Fibroblast of skin of scalp (primary cell): ENCODE data around the gene LRRC17. TPM values are rescaled to one million over a fixed set of nuclear protein-coding genes. Genes with fewer than 3 reads are reported as not detected.
A peak's percentile ranks its signal among the peaks of the same experiment; 100 is the strongest.

Source experiments
- DNase-seq: peaks from one replicate; pipeline ENCODE4 v3.0.0-alpha.2; 2013
- polyA plus RNA-seq, 2 experiments: library from polyadenylated mRNA; unstranded; fragments of 120-200 nt; gene quantifications; one replicate each; pipeline ENCODE4 v1.2.1, GENCODE V29; 2013; ENCODE audit not compliant: insufficient read length in 2 of 2

The LRRC17 gene, protein sequence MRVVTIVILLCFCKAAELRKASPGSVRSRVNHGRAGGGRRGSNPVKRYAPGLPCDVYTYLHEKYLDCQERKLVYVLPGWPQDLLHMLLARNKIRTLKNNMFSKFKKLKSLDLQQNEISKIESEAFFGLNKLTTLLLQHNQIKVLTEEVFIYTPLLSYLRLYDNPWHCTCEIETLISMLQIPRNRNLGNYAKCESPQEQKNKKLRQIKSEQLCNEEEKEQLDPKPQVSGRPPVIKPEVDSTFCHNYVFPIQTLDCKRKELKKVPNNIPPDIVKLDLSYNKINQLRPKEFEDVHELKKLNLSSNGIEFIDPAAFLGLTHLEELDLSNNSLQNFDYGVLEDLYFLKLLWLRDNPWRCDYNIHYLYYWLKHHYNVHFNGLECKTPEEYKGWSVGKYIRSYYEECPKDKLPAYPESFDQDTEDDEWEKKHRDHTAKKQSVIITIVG
- 8.9 TPM for polyA plus RNA-seq (2013, experiment 1 of 2; ENCODE audit: insufficient read length)
- 10.4 TPM for polyA plus RNA-seq (2013, experiment 2 of 2; ENCODE audit: insufficient read length)

DNA sequence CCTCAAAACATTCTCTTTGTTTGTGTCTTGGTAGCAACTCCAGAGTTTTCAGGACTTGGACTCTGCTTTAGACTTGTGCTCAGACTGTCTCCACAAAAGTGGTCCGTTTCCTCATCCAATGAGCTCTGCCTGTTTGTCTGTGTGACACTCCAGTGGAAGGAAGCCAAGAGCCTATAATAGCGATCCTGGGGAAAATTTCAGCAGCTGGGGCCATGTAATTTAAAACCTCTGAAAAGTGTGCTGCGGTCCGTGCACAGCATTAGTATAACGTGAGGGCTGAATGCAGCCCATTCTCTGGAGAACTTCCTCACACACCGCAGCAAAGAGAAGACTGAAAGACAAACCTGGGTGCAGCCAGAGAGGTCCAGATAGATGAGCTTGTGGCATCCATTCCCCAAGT lies at the start of gene LRRC17:
Gene LRRC17 (plus strand): TSS at position 259 of the 400 bp plus-strand sequence. CDS start 20,914 bp downstream, outside the sequence.
- DNase-seq, result peak; percentile 82

DNA sequence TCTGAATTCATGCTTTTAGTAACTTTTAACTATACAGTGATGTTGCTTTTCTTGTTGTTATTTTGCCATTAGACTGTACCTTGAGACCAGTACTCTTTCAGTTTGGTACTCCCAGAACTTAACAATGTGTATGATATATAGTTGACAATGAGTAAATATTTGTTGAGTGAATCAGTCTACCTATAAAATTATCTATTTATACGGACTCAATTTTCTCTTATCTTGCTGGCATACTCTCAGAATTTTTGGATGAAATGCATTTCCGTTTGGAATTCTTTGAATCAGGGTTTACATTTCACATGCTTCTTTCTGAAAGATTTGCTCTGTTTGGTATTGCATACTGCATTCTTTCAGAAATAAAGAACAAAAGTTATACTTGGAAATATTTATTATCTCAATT lies 47.8 kb upstream of the LRRC17 start:
- DNase-seq, result no peak

DNA sequence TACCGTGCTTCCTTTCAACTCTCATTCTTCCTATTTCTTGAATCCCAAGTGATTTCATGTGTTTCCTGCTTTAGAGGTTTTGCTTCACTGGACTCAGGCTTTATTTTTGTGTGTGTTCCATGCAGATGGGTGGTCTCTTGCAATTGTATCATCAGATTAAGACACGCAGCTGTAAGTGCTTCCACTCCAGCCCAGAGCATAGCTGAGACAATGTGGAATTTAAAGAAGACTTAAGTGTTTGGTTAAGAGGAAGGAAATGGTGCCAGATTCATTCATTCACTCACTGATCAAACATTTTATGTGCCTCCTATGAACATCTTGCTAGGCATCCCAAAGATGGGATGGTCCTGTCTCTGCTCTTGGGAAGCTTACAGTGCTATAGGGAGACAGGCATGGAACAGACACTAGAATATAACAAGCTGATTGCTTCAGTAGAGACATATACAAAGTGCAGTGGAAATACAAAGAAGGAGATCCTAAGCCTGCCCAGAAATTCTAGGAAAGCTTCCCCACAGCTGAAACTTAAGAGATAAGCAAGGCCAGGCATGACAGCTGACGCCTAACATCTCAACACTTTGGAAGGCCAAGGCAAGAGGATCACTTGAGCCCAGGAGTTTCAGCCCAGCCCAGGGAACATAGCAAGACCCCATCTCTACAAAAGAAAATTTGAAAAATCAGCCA lies 46.1 kb upstream of the LRRC17 start:
- DNase-seq, result peak; percentile 41

DNA sequence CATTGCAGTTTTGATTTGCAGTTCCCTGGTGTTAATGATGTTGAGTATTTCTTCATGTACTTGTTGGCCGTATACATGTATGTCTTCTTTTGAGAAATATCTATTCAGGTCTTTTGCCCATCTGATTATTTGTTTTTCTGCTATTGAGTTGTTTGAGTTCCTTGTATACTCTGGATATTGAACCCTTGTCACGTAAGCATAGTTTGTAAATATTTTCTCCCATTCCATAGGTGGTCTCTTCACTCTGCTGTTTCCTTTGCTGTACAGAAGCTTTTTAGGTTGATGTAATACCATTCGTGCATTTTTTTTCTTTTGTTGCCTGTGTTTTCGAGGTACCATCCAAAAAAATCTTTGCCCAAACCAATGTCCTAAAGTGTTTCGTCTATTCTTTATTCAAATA lies 43.6 kb upstream of the LRRC17 start:
- no peak for DNase-seq

DNA sequence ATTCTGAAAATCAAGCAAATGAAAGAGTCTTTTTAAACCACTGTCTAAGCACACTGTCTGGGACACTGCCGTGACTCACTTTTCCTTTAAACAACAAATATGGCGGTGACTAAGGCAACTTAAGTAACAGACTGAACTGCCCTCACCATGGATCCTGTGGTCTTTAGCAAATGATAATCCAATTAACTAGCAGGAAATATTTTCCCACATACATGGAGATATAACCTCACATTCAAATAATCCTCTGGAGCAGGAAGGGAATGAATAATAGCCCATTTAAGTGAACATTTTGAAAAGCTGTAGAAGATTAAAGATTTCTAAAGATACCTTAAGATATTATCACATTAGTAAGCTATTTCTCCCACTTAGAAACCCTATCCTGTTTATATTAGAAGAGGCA lies 40.3 kb upstream of the LRRC17 start:
- DNase-seq, result peak; percentile 95

DNA sequence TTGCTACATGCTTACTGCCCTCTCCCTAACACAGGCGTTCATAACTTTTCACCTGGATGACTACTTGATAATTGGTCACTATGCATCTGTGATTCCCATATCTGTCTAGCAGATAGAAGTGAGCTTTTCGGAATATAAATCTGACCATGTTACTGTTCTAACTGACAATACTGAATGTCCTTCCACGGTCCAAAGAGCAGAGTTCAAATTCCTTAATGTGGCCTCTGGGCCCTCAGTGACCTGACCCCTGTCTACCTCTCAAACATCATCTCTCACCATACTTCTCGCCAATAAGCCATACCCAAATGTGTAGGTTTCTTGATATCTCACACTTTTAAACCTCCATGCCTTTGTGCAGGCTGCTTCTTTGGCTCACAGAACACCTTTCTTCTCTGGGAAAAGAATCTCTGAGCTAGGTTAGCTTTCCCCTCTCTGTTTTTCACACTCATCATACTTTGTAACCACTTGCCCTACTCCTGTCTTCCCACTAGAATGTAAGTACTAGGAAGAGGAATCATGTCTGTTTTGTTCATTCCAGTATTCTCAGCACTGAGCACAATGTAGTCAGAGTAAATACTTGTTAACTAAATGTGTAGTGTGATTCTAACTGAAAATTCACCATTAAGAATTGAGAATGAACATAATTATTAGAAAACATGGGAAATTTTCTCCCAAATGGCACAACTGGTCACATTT lies 39.2 kb upstream of the LRRC17 start:
- no peak for DNase-seq

DNA sequence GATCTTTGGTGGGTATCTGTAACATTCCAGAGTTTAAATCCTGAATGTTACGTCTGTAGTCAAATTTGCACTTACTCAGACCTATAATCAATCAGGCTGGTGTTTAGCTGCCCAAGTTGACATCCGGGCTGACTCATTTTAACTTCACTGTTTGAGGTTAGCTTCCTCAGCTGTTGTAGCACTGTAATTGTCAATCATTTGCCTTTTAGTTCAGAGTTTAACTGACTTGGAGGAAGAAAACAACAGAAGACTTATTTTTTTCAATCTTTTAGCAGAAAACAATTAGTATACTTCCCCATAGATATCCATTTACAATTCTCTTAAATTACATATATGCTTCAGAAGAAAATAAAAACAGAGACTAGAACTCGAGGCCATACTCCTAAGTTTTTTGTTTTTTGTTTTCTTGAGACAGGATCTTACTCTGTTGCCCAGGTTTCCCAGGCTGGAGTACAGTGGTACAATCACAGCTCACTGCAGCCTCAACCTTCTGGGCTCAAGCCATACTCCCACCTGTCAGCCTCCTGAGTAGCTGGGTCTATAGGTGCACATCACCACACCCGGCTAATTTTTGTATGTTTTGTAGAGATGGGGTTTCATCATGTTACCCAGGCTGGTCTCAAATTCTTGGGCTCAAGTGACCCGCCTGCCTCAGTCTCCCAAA lies 38.5 kb upstream of the LRRC17 start:
- peak; percentile 78 for DNase-seq

DNA sequence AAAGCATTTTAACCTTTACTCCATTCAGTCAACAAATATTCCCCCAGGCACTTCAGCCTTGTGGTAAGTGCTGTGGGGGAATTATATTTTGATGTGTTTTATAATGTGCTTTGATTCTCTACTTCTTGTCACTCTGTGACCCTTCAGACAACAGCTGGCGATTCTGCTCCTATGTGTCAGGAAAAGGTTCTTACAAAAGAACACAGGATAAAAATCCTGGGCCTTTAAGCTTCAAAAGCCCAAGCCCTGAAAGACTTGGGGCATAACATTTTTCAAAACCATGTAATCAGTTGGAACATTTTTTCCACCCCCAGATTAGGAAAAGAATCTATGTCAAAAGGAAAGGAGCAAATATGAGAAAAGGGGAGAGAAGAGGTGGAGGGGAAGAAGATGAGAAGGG lies 37.8 kb upstream of the LRRC17 start:
- peak; percentile 33 for DNase-seq

DNA sequence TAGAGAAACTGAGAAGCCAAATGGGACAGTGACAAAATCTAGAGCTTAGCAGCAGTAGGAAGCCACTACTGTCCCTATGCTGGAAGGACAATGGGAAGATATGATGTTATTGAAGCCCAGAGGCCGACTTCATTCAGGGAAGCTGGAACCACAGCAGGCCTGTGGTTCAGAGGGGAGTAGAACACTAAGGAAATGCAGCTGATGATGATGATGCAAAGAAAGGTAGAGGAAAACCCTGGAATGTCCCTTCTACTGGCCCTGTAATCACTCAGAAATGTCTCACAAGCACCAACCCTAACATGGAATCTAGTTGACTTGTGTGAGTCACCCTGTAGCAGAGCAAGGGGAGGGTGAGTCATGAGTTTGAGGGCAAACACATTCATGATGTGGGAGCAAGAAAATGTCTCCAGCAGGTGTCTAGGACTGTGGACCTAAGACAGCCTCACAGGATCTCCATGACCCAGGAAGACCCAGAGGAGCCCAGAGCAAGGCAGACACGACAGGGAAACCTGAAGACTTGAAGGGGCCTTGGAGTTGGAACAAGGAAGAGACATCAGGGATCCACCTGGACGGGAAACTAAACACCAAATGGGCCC lies 37.0 kb upstream of the LRRC17 start:
- DNase-seq, result peak; percentile 99

DNA sequence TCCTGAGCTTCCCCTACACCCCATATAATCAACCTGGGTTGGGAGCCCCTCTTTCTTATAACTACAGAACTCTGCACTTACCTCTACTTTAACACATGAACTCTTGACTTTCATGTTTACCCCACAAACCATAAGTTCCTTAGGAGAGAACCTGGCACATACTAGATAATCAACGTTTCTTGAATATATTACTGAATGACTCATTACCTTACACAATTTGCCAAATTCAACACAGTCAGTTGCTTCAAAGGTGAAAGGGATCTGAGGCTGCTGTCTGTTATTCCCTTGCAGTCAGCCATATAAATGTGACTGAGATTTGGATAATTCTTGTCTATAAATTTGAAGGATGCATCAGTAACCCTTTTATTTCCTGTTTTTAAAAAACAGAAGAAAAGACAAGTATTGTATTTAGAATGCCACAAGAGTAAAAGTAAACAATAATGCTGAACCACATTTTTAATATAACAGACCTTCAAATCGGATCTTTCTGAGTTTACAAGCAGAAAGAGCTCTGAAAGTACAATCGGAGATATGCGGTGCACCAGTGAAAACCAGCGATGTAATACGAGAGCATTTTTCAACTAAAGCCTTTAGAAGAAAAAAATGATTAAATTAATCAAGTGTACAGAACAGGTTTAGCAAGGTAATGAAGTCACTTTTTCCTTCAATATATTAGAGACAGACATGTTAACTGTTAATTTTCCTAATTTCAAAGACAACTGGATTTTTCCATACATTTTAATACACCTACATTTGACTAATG lies 29.5 kb upstream of the LRRC17 start:
- no peak for DNase-seq

DNA sequence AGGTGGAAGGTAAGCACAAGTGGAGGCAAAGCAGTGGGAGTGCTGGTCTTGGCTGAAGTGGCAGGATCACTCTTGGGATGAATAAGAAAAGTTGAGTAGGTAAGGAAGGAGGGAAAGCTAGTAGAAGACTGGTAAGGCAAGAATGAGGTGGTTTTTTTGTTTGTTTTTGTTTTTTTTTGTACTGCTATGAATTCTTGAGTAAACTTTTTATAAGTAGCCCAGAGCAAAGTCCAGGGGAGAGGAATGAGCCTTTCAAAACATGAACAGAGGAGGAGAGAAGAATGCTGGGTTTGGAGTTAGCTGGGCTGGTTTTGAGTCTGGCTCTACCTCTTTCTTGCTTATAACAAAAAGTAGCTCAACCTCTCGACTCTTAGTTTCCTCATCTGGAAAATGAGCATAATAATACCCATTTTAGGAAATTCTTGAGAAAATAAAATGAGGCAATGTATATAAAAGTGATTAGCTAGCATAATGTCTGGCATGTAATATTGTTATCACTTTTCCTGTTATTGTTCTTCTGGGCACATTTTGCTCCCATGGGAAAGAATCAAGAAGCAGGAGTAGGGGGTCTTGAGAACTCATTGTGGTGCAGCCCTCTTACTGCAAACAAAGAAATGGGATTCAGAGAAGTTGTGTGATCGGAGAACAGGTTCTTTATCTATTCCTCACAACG lies 24.1 kb upstream of the LRRC17 start:
- no peak for DNase-seq

DNA sequence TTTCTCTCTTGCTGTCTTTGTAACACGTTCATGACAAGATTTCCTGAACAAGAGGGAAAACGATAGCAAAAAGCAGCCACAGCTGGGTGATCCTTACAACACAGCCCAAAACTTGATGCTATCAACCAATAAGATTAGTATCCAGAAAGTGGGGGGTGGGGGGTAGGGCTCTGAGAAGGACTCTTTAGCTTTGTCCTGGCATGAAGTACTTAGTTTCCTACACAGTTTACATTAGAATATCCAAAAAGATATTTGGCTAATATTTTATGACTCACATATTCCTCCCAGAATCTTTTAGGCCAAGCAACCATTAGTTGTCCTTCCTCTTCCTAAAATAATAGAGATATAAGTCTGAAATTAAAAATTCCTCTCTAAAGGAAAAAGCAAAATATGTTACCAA lies 22.9 kb upstream of the LRRC17 start:
- no peak for DNase-seq

DNA sequence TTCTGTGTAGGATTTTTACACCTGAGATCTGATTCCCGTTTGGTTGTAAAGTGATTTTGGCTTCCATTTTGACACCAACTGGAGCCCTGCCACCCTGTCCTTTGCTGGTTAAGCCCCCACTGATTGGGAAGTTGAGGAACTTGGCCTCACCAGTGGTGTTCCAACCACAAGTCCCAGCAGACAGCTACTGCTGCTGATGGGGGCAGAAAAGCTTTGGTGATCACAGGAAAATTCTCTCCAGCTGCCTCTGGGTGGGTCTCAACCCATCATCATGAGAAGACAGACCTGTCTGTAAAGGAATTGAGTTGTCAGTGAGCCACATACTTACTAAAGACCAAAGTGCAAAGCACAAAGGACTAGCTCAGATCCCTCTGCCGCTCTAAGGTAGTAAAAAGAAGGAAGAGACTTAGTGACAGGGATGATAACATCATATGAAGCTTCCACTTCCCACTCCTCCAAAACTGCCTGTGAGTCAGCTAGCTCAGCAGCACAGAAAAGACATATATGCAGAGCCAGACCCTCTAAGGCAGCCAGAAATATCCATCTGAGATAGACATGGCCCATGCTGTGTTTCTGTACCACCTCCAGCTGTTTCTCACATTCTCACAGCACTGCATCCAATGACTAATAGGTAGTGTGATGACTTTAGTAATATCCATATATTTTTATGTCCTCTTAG lies 22.4 kb upstream of the LRRC17 start:
- peak; percentile 90 for DNase-seq

DNA sequence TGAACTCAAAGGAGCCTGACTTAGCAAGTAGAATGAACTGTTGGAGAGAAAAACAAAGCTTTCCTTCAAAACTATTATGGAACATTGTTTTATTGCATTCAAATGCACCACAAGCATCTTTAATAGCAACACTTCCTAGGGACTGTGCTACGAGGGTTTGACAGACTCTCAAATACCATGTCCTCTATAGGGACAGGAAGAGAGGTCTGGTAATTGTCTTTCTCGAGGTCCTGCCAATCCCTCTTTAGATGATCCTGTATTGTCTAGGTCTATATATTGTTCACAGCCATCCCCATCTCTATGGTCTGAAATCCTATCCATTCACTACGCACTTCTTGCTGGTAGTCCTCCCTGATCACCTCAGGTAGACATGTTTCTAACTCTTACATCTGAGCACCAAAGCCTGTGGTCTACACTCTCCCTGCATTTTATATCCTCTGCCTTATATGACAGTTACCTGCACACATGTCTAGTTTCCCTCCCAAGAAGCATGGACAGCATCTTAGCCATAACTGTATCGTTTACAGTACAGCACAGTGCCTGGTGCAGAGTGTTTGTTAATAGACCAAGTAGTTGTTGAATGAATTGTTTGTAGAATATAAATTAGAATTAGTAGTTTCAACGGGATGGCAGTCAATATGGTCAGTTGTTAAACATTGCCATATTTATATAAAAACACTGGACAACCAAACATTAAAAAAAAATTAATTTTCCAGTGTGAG lies 21.7 kb upstream of the LRRC17 start:
- DNase-seq, result no peak

DNA sequence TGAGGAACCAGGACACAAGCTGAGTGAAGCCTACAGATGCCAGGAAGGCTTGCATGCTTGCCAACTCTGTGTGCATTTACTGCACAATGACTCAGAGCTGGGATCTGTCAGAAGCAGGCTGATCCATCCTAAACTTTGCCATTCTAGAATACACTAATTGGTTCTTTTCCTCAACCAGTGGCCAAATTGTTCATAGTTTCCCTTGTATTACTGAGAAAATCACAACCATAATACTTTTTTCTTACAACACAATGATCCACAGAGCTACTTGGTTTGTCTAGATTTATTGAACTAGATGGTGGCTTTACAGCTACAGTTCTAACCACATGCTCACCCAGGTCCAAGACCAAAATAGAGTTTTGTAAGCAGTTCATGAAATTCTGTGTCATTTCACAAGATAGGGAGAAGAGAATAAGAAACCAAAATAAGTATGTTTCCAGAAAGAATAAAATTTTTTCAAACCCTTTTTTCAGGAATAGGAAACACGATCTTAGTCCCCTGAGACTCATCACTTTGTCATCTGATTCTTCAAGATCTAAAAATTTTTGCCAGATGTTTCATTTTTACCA lies 21.0 kb upstream of the LRRC17 start:
- peak; percentile 86 for DNase-seq

DNA sequence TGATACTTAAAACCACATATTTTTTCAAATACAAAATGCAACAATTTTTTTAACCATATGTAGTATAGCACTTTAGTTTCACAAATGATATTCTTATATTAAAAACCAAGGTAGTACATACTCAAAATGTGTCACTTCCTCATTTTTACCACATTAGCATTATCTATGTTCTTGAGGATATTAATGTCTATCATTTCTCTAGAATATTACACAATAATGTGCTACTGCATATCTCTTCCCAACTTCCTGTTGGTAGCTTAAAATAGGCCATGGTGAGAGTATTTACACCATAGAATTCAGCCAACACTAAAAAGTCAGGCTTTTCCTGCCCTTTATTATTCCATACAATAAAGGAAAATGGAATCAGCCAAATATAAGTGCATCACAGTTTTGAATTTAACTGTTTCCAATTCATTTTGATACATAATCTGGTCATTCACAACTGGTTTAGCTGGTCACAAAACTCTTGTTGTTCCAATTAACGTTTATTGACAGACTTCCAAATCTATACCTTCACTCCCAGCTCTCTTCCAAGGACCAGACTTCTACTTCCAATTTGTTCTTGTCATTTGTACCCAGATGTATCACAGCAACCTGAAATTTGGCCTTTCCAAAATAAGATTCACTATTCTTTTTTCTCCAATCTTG lies 20.0 kb upstream of the LRRC17 start:
- no peak for DNase-seq

DNA sequence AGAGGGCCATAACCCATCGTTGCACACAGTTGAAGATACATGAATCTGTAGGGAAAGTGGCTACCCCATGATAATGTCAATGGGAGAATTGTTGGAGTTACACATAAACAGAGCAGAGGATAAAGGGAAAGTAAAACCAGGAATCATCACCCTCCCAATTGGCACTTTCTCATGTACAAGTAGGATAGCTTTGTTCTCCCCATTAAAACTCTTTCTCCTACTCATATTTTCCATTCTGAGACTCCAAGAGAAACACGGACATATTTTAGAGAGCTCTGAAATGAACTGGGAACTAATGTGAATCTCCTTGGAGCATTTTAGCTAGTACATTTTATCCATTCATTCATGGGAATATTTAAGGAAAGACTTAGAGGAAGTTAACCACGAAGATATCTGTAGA lies 17.2 kb upstream of the LRRC17 start:
- no peak for DNase-seq

DNA sequence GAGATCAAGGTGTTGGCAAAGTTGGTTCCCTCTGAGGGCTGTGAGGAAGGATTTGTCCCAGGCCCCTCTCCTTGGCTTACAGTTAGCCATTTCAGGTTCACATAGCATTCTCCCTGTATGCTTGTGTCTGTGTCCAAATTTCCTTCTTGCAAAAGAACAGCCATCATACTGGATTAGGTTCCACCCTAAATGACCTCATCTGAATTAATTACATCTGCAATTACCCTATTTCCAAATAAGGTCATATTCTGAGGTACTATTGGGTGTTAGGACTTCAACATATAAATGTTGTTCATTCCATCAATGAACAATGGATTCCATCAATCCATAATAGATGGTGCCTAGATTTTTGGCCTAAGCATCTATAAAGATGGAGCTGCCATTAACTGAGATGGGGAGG lies 16.2 kb upstream of the LRRC17 start:
- DNase-seq, result no peak

DNA sequence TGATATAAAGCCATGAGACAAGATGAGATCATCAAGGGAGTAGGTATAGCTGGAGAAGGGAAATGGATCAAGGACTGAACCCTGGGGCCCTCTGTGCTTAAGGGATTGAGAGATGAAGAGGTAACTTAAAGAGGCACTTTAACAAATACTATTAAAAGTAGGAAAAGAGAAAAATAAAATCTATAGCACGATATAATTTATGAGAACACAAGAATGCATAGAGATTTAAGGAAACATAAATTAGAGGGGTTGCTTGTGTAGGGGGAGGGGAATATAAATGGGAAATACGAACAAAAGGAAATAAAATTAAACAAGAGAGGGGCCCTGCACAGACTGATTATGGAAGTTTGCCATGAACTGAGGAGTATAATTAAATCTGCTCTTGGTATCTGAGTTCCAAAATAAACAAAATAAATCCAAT lies 15.6 kb upstream of the LRRC17 start:
- DNase-seq, result no peak
